GM13977 (cell line): Measurements from ENCODE around the gene CACNG4.

Source experiments
- DNase-seq: peaks from one replicate; pipeline ENCODE4 v3.0.0; 2012; ENCODE audit warnings: low spot score
- CTCF ChIP-seq: IDR thresholded peaks from 2 replicates; pipeline ENCODE4 v1.5.1; 2012; ENCODE audit warnings: mild to moderate bottlenecking, control low read depth; ENCODE audit not compliant: insufficient read depth; ENCODE audit errors: extremely low read depth, missing control alignments
- in situ Hi-C: fragments of 300-500 bp; cut with MboI; formaldehyde crosslinking; loops from one replicate; pipeline ENCODE4 v1.12.0; 2022; ENCODE audit warnings: low sequenced_read_pairs, low pct_unique_long_range_greater_than_20kb, mixed read lengths, inconsistent platforms; ENCODE audit not compliant: unreplicated experiment

CACNG4 gene

GRCh38 chr17:67051837-67052236, 87.3 kb downstream of the CACNG4 start:
- TF ChIP-seq CTCF: no peak
- DNase-seq: peak; percentile 54
- in situ Hi-C loops: no loop called here

- in situ Hi-C loops: no loop called here
- TF ChIP-seq CTCF: no peak
- DNase-seq: no peak
Measured at GRCh38 chr17:67052720-67053437, 88.4 kb downstream of the CACNG4 start.

- TF ChIP-seq CTCF: no peak
- in situ Hi-C loops: no loop called here
Measured at GRCh38 chr17:67053438-67054000, 89.0 kb downstream of the CACNG4 start.

GRCh38 chr17:67054011-67054591, 89.6 kb downstream of the CACNG4 start:
- DNase-seq: no peak
- TF ChIP-seq CTCF: no peak
- in situ Hi-C loops: no loop called here

More at GRCh38 chr17:67053438-67054000, 89.0 kb downstream of the CACNG4 start:
- DNase-seq: no peak

GRCh38 chr17:67054608-67055007, 90.1 kb downstream of the CACNG4 start:
- no peak for TF ChIP-seq CTCF
- no peak for DNase-seq
- in situ Hi-C loops: no loop called here

GRCh38 chr17:67055041-67055443, 90.5 kb downstream of the CACNG4 start:
- TF ChIP-seq CTCF: no peak
- in situ Hi-C loops: no loop called here
- DNase-seq: no peak
